Endothelial cell of umbilical vein (primary cell): ENCODE measurements around the gene NCR2. TPM values are rescaled to one million over a fixed set of nuclear protein-coding genes. Genes with fewer than 3 reads are reported as not detected.

ENCODE experiments used
- BruUV-seq: library from RNA; stranded (reverse); fragments of 400-500 nt; replicated peaks from 2 replicates; lab custom pipeline; 2021; lab: Mats Ljungman, UMichigan
- CTCF ChIA-PET: fragments of 300-600, 350-600 bp; sonication (Branson Sonifier 250); formaldehyde crosslinking; loops from one replicate; lab custom pipeline; 2021; ENCODE audit warnings: antibody characterized with exemption, inconsistent platforms; lab: Charles Lee
- POLR2A ChIA-PET: fragments of 300-600, 350-600 bp; sonication (Branson Sonifier 250); formaldehyde crosslinking; loops from one replicate; lab custom pipeline; 2021; ENCODE audit warnings: antibody characterized with exemption, inconsistent platforms; lab: Charles Lee
- DNase-seq: peaks from one replicate; pipeline ENCODE4 v3.0.0-alpha.2; 2011; ENCODE audit warnings: low read depth, low spot score
- FAIRE-seq: peaks from 2 replicates; lab custom pipeline; 2011; peaks lifted over from hg19 to GRCh38; lab: Jason Lieb, UNC
- H2AFZ ChIP-seq: 2 replicates; pipeline ENCODE4 v1.6.0; 2012; ENCODE audit warnings: low read depth, low read length, control low read depth, inconsistent platforms
- H3K27ac ChIP-seq: 2 replicates; pipeline ENCODE4 v1.5.1; 2011; ENCODE audit warnings: low read depth, mild to moderate bottlenecking, control low read depth, low read length, moderate library complexity; ENCODE audit not compliant: insufficient read depth
- H3K27me3 ChIP-seq, 2 experiments: 2 replicates each; pipeline versions ENCODE4 v1.6.0 to v1.6.1; 2011; ENCODE audit warnings: low read length in 2 of 2, mixed read lengths in 1 of 2; ENCODE audit not compliant: control insufficient read depth in 2 of 2, insufficient read depth in 2 of 2
- H3K36me3 ChIP-seq, 2 experiments: 2 replicates in 1 of 2; 3 replicates in 1 of 2; pipeline ENCODE4 v1.5.1; 2011; ENCODE audit warnings: low read length in 2 of 2, mild to moderate bottlenecking in 1 of 2, moderate library complexity in 1 of 2; ENCODE audit not compliant: control insufficient read depth in 2 of 2, insufficient read depth in 2 of 2; ENCODE audit errors: extremely low read depth in 1 of 2
- H3K4me1 ChIP-seq: 3 replicates; pipeline ENCODE4 v1.5.1; 2011; ENCODE audit warnings: mild to moderate bottlenecking, low read length; ENCODE audit not compliant: control insufficient read depth, insufficient read depth; ENCODE audit errors: extremely low read depth
- H3K4me2 ChIP-seq: 2 replicates; pipeline ENCODE4 v1.6.1; 2011; ENCODE audit warnings: low read length, control low read depth, mixed read lengths; ENCODE audit not compliant: insufficient read depth
- H3K4me3 ChIP-seq, 3 experiments: fragments of 200-600 bp in 1 of 3; sonication (generic), shearing (Covaris generic) in 1 of 3; replicated peaks in 1 of 3; 2 replicates each; pipeline ENCODE4 v1.5.1; 2011 to 2016; ENCODE audit warnings: control low read depth in 3 of 3, low read length in 3 of 3, mild to moderate bottlenecking in 2 of 3, inconsistent platforms in 1 of 3, low read depth in 1 of 3, moderate library complexity in 1 of 3; ENCODE audit not compliant: insufficient read depth in 1 of 3
- H3K79me2 ChIP-seq: 2 replicates; pipeline ENCODE4 v1.6.0; 2012; ENCODE audit warnings: low read length, inconsistent platforms; ENCODE audit not compliant: control insufficient read depth, insufficient read depth
- H3K9ac ChIP-seq: replicated peaks from 2 replicates; pipeline ENCODE3; 2011; ENCODE audit warnings: low read length, control low read depth; ENCODE audit not compliant: insufficient read depth; ENCODE audit errors: extremely low read depth
- H3K9me1 ChIP-seq: replicated peaks from 3 replicates; pipeline ENCODE4 v1.6.0; 2011; ENCODE audit warnings: mild to moderate bottlenecking, low read length; ENCODE audit not compliant: control insufficient read depth, insufficient read depth; ENCODE audit errors: extremely low read depth
- H3K9me3 ChIP-seq: replicated peaks from 2 replicates; pipeline ENCODE4 v1.5.1; 2012; ENCODE audit warnings: low read length, inconsistent platforms; ENCODE audit not compliant: control insufficient read depth, insufficient read depth
- H4K20me1 ChIP-seq: replicated peaks from 2 replicates; pipeline ENCODE3; 2011; ENCODE audit warnings: mild to moderate bottlenecking, low read length; ENCODE audit not compliant: control insufficient read depth, insufficient read depth; ENCODE audit errors: extremely low read depth
- EZH2 ChIP-seq: IDR thresholded peaks from 2 replicates; pipeline ENCODE4 v1.6.1; 2012; ENCODE audit warnings: borderline replicate concordance, low read depth, mild to moderate bottlenecking, moderate library complexity, low read length, inconsistent platforms; ENCODE audit not compliant: severe bottlenecking
- FOS ChIP-seq: IDR thresholded peaks from 2 replicates; pipeline ENCODE4 v1.6.1; 2011; ENCODE audit warnings: mild to moderate bottlenecking, low read length, moderate library complexity, borderline replicate concordance; ENCODE audit not compliant: insufficient read depth
- GATA2 ChIP-seq: IDR thresholded peaks from 2 replicates; pipeline ENCODE4 v1.7.0; 2011; ENCODE audit warnings: low read depth, mild to moderate bottlenecking, moderate library complexity, mixed read lengths, low read length; ENCODE audit not compliant: insufficient read length, insufficient read depth
- dilution Hi-C: fragments of 300-500 bp; cut with MboI; formaldehyde crosslinking; loops from one replicate; pipeline ENCODE4 v1.15.0; 2019; ENCODE audit warnings: low sequenced_read_pairs; ENCODE audit not compliant: extremely low pct_ligation_motif_present
- intact Hi-C: fragments of 100-400 bp; cut with micrococcal nuclease; formaldehyde crosslinking; loops from one replicate; pipeline ENCODE4 v1.10.0; 2022
- polyA plus RNA-seq, 4 experiments: library from polyadenylated mRNA; depleted of rRNA in 3 of 4; stranded (reverse) in 3 of 4; unstranded in 1 of 4; fragments of >200 nt; gene quantifications; 2 replicates each; pipeline versions ENCODE4 v1.2.1 to v1.2.3, GENCODE V29; 2011 to 2012; ENCODE audit warnings: missing spikeins in 1 of 4
- total RNA-seq: library from RNA; stranded (reverse); gene quantifications from 2 replicates; pipeline ENCODE4 v1.2.3, GENCODE V29; 2021
- TF ChIP-seq, protein P1 (sequence below): IDR thresholded peaks from 2 replicates; pipeline ENCODE4 v1.6.1; 2011; ENCODE audit not compliant: insufficient read depth, insufficient read length
- TF ChIP-seq, protein P2 (sequence below), 2 donors: IDR thresholded peaks; 1 replicate in 1 of 2; 2 replicates in 1 of 2; pipeline ENCODE4 v1.5.1; 2011; ENCODE audit warnings: low read length in 2 of 2, mild to moderate bottlenecking in 2 of 2, moderate library complexity in 2 of 2, control low read depth in 1 of 2, inconsistent platforms in 1 of 2, low read depth in 1 of 2; ENCODE audit not compliant: insufficient read depth in 1 of 2; ENCODE audit errors: extremely low read depth in 1 of 2

The NCR2 gene
- total and polyA plus RNA-seq, 2 donors (not counting 3 experiments of a cell fraction or from before 2014, with no cell fraction given): not detected

DNA sequence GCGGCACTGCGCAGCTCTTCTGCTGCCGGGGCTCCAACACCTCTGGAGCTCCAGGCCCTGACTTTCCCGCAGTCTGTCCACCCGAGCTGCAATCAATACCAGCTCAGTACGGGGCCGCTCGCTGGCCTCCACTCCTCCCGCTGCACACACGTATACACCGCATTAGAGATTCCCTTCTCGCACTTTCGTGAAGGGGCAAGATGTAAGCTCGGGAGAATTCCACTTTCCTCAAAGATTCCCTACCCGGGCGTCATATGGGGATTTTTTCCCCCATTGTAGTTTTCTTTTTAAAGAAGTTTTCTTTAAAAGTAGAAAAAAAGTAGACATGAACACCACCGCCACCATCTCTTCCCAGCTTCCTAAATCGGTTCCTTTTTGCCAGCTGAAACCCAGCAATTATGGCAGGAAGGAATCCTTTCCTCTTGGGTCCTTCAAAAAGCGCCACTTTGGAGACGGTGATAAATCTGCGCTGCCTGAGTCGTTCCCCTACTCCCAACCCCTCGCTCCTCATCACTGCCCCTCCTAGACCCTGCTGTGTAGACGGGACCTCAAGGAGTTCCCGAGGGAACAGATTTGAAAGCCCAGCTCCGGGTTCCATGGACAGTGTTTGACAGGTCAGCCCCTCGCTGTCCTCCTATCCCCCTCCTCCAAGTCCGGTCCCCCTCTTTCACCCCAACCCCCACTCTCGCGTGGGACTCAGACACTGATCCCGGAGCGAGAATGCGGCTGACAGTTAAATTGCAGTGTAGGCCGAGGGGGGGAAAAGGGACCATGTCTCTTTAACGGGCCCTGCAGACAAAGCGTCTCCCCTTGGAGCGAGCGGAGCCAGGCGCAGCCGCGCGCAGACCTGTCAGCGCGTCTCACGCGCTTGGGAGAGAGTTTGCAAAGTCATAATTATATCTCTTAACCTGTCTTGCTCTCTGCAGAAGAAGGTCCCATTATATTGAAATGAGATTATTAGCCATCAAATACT is 39.5 kb downstream of the NCR2 start:
- Histone ChIP-seq H3K79me2 (no peaks in the 10 kb centered on the region), H3K9me1 (no peaks in the 10 kb centered on the region), H3K9ac (no peak overlapping the region), H3K36me3 (no peaks in the 10 kb centered on the region), H3K9me3 (no peaks in the 10 kb centered on the region), H3K4me2 (no peak overlapping the region), H3K4me3 (no peak overlapping the region), H3K4me1 (no peaks in the 10 kb centered on the region), H3K27me3 (peaks cover 73 to 83% of the 10 kb centered on the region in 2 experiments), H2AFZ (no peak overlapping the region), H4K20me1 (no peaks in the 10 kb centered on the region), H3K27ac (no peak overlapping the region)
- intact Hi-C loops (no loop called here), dilution Hi-C loops (no loop called here)
- TF ChIP-seq EZH2: peak; percentile 16
- TF ChIP-seq, protein P1, sequence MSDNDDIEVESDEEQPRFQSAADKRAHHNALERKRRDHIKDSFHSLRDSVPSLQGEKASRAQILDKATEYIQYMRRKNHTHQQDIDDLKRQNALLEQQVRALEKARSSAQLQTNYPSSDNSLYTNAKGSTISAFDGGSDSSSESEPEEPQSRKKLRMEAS: no peak
- TF ChIP-seq FOS: no peak
- TF ChIP-seq, protein P2, sequence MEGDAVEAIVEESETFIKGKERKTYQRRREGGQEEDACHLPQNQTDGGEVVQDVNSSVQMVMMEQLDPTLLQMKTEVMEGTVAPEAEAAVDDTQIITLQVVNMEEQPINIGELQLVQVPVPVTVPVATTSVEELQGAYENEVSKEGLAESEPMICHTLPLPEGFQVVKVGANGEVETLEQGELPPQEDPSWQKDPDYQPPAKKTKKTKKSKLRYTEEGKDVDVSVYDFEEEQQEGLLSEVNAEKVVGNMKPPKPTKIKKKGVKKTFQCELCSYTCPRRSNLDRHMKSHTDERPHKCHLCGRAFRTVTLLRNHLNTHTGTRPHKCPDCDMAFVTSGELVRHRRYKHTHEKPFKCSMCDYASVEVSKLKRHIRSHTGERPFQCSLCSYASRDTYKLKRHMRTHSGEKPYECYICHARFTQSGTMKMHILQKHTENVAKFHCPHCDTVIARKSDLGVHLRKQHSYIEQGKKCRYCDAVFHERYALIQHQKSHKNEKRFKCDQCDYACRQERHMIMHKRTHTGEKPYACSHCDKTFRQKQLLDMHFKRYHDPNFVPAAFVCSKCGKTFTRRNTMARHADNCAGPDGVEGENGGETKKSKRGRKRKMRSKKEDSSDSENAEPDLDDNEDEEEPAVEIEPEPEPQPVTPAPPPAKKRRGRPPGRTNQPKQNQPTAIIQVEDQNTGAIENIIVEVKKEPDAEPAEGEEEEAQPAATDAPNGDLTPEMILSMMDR (IDR thresholded peaks at IDR 0.05; ENCODE audit: extremely low read depth in 1 of 2, insufficient read depth in 1 of 2, low read depth in 1 of 2, low read length in 2 of 2): no peak
- TF ChIP-seq GATA2: no peak
- POLR2A ChIA-PET: no interaction called here
- no TSS peak for BruUV-seq
- CTCF ChIA-PET: interaction anchor here (0.9 to 1.4 kb wide), 2 partner anchors 8 to 308 kb away, joined by 3 to 4 read pairs; no protein-coding TSS in a partner anchor
- DNase-seq: no peak
- no peak for FAIRE-seq
